Breast epithelium (tissue), 3 donors: Measurements from ENCODE around the gene GSTO2.
"Not testable (repeated sequence)": the region's sequence is repeated elsewhere in the genome, so short reads cannot be mapped to it uniquely, and the experiment has no call there.

Experiments used
- CTCF ChIP-seq, 3 donors: fragments of 450-650 bp; IDR thresholded peaks; one replicate each; pipeline ENCODE4 v1.5.1; 2016 to 2017; ENCODE audit warnings: antibody characterized with exemption in 3 of 3, mild to moderate bottlenecking in 3 of 3, moderate library complexity in 3 of 3
- POLR2A ChIP-seq: fragments of 450-650 bp; IDR thresholded peaks from one replicate; pipeline ENCODE4 v1.6.1; 2016; ENCODE audit warnings: antibody characterized with exemption, mild to moderate bottlenecking, moderate library complexity

GRCh38 chr10:104243009-104243408 is 26.0 kb upstream of the GSTO2 start:
- TF ChIP-seq CTCF (IDR thresholded peaks at IDR 0.05); POLR2A: not testable (repeated sequence)
